H1 (cell line): ENCODE data around the gene PAX3. TPM values are rescaled to one million over a fixed set of nuclear protein-coding genes. Genes with fewer than 3 reads are reported as not detected.

ENCODE experiments used
- CTCF ChIA-PET: fragments of 300-600 bp; sonication (Branson Sonifier 250); formaldehyde crosslinking; loops from one replicate; lab custom pipeline; 2021; ENCODE audit not compliant: partially characterized antibody; lab: Charles Lee
- POLR2A ChIA-PET: fragments of 300-600 bp; sonication (Branson Sonifier 250); formaldehyde crosslinking; loops from one replicate; lab custom pipeline; 2021; ENCODE audit warnings: inconsistent platforms; ENCODE audit not compliant: partially characterized antibody; lab: Charles Lee
- DNase-seq, 2 experiments: peaks; one replicate each; pipeline versions ENCODE4 v3.0.0 to v3.0.0-alpha.2; 2010 to 2022; ENCODE audit warnings: low spot score in 2 of 2, low read depth in 1 of 2, mixed read lengths in 1 of 2
- FAIRE-seq: peaks from 2 replicates; lab custom pipeline; 2011; peaks lifted over from hg19 to GRCh38; lab: Jason Lieb, UNC
- H2AFZ ChIP-seq: 2 replicates; pipeline ENCODE4 v1.8.1; 2012; ENCODE audit warnings: low read length, inconsistent platforms
- H2AK5ac ChIP-seq: 2 replicates; pipeline ENCODE4 v1.6.1; 2013; ENCODE audit warnings: low read depth, low read length
- H2BK120ac ChIP-seq: replicated peaks from 2 replicates; pipeline ENCODE3; 2013; ENCODE audit warnings: low read depth, low read length, inconsistent platforms
- H2BK12ac ChIP-seq: 2 replicates; pipeline ENCODE4 v1.6.1; 2013; ENCODE audit warnings: low read depth, low read length
- H2BK15ac ChIP-seq: 2 replicates; pipeline ENCODE4 v1.6.1; 2013; ENCODE audit warnings: low read length
- H2BK20ac ChIP-seq: 2 replicates; pipeline ENCODE4 v1.6.1; 2013; ENCODE audit warnings: low read length
- H2BK5ac ChIP-seq: 2 replicates; pipeline ENCODE4 v1.6.1; 2013; ENCODE audit warnings: low read depth, low read length
- H3K14ac ChIP-seq: 2 replicates; pipeline ENCODE4 v1.6.1; 2013; ENCODE audit warnings: inconsistent platforms; ENCODE audit not compliant: insufficient read length
- H3K18ac ChIP-seq: 2 replicates; pipeline ENCODE4 v1.6.1; 2013; ENCODE audit warnings: low read length; ENCODE audit errors: extremely low read depth
- H3K23ac ChIP-seq: 2 replicates; pipeline ENCODE4 v1.6.1; 2013; ENCODE audit warnings: inconsistent platforms; ENCODE audit not compliant: insufficient read length
- H3K23me2 ChIP-seq: 2 replicates; pipeline ENCODE4 v1.6.1; 2013; ENCODE audit warnings: low read depth, low read length
- H3K27ac ChIP-seq: 2 replicates; pipeline ENCODE4 v1.6.1; 2011; ENCODE audit warnings: low read depth, low read length, inconsistent platforms
- H3K27me3 ChIP-seq, 4 experiments: replicated peaks in 1 of 4; 1 replicate in 1 of 4; 2 replicates in 3 of 4; pipeline versions ENCODE4 v1.6.1 to v1.8.1; 2011 to 2013; ENCODE audit warnings: low read length in 3 of 4, mild to moderate bottlenecking in 3 of 4, inconsistent platforms in 2 of 4, mixed read lengths in 2 of 4, moderate library complexity in 1 of 4; ENCODE audit not compliant: control insufficient read depth in 3 of 4, insufficient read depth in 3 of 4; ENCODE audit errors: extremely low read depth in 1 of 4
- H3K36me3 ChIP-seq, 4 experiments: 2 replicates each; pipeline versions ENCODE4 v1.6.1 to v1.8.1; 2011 to 2013; ENCODE audit warnings: mild to moderate bottlenecking in 4 of 4, low read length in 3 of 4, moderate library complexity in 2 of 4, control low read depth in 1 of 4, inconsistent platforms in 1 of 4; ENCODE audit not compliant: insufficient read depth in 4 of 4, control insufficient read depth in 2 of 4
- H3K4ac ChIP-seq: replicated peaks from 2 replicates; pipeline ENCODE3; 2013; ENCODE audit warnings: low read length, low read depth, mixed read lengths, inconsistent platforms; ENCODE audit not compliant: insufficient read length
- H3K4me1 ChIP-seq, 4 experiments: replicated peaks in 1 of 4; 1 replicate in 1 of 4; 2 replicates in 3 of 4; pipeline versions ENCODE4 v1.6.1 to v1.8.1; 2011 to 2013; ENCODE audit warnings: low read length in 3 of 4, inconsistent platforms in 2 of 4, mixed read lengths in 1 of 4; ENCODE audit not compliant: insufficient read depth in 4 of 4, control insufficient read depth in 3 of 4
- H3K4me2 ChIP-seq, 2 experiments: 2 replicates each; pipeline versions ENCODE4 v1.6.1 to v1.8.1; 2011 to 2013; ENCODE audit warnings: low read depth in 2 of 2, low read length in 2 of 2, control low read depth in 1 of 2, inconsistent platforms in 1 of 2, mild to moderate bottlenecking in 1 of 2; ENCODE audit not compliant: insufficient read depth in 1 of 2
- H3K4me3 ChIP-seq, 4 experiments: fragments of 200-600, 300-600 bp in 1 of 4; sonication (generic), shearing (Covaris generic), sonication (Bioruptor Twin) in 1 of 4; 2 replicates each; pipeline versions ENCODE4 v1.5.1 to v1.8.1; 2011 to 2016; ENCODE audit warnings: low read length in 4 of 4, low read depth in 3 of 4, control low read depth in 2 of 4, inconsistent platforms in 2 of 4, mild to moderate bottlenecking in 2 of 4, mixed read lengths in 1 of 4, moderate library complexity in 1 of 4; ENCODE audit not compliant: insufficient read depth in 2 of 4; ENCODE audit errors: extremely low read depth in 1 of 4
- H3K56ac ChIP-seq: replicated peaks from 2 replicates; pipeline ENCODE3; 2013; ENCODE audit warnings: low read depth, mild to moderate bottlenecking, mixed read lengths, low read length, inconsistent platforms; ENCODE audit not compliant: insufficient read length
- H3K79me1 ChIP-seq: 2 replicates; pipeline ENCODE4 v1.6.1; 2013; ENCODE audit warnings: low read depth, low read length, control low read depth
- H3K79me2 ChIP-seq, 2 experiments: 2 replicates each; pipeline versions ENCODE4 v1.6.1 to v1.8.1; 2012 to 2013; ENCODE audit warnings: low read length in 2 of 2, mild to moderate bottlenecking in 2 of 2, inconsistent platforms in 1 of 2; ENCODE audit not compliant: insufficient read depth in 2 of 2, control insufficient read depth in 1 of 2
- H3K9ac ChIP-seq, 4 experiments: replicated peaks in 1 of 4; 1 replicate in 1 of 4; 2 replicates in 3 of 4; pipeline versions ENCODE4 v1.6.1 to v1.8.1; 2011 to 2013; ENCODE audit warnings: low read depth in 3 of 4, low read length in 3 of 4, control low read depth in 2 of 4, mild to moderate bottlenecking in 2 of 4, moderate library complexity in 2 of 4, inconsistent platforms in 1 of 4; ENCODE audit errors: extremely low read depth in 1 of 4
- H3K9me3 ChIP-seq, 2 experiments: 2 replicates each; pipeline versions ENCODE4 v1.6.1 to v1.8.1; 2012 to 2013; ENCODE audit warnings: mild to moderate bottlenecking in 2 of 2, moderate library complexity in 2 of 2, control low read depth in 1 of 2, inconsistent platforms in 1 of 2, low read depth in 1 of 2, low read length in 1 of 2, mixed read lengths in 1 of 2; ENCODE audit not compliant: insufficient read depth in 2 of 2
- H4K20me1 ChIP-seq, 2 experiments: replicated peaks in 1 of 2; 2 replicates each; pipeline versions ENCODE3 to v1.8.1; 2011 to 2013; ENCODE audit warnings: inconsistent platforms in 2 of 2, low read length in 2 of 2, mild to moderate bottlenecking in 1 of 2; ENCODE audit not compliant: insufficient read depth in 2 of 2, control insufficient read depth in 1 of 2
- H4K5ac ChIP-seq: 2 replicates; pipeline ENCODE4 v1.6.1; 2013; ENCODE audit warnings: low read length, low read depth, mixed read lengths, inconsistent platforms; ENCODE audit not compliant: insufficient read length
- H4K8ac ChIP-seq: 2 replicates; pipeline ENCODE4 v1.8.0; 2013; ENCODE audit warnings: mild to moderate bottlenecking, moderate library complexity, low read length, inconsistent platforms; ENCODE audit not compliant: insufficient read depth; ENCODE audit errors: extremely low read depth
- H4K91ac ChIP-seq: replicated peaks from 2 replicates; pipeline ENCODE3; 2013; ENCODE audit warnings: low read length, mixed read lengths, inconsistent platforms; ENCODE audit not compliant: insufficient read length
- ASH2L ChIP-seq: fragments of 200-600, 300-600 bp; sonication (generic); IDR thresholded peaks from one replicate; pipeline ENCODE4 v1.7.1; 2017; ENCODE audit warnings: low read length
- BACH1 ChIP-seq: IDR thresholded peaks from 2 replicates; pipeline ENCODE4 v1.6.1; 2012; ENCODE audit warnings: low read length, improper control_type of control experiment
- CBX5 ChIP-seq: fragments of 300-800, 300-1000 bp; sonication (generic); IDR thresholded peaks from 2 replicates; pipeline ENCODE4 v1.7.1; 2016; ENCODE audit warnings: antibody characterized with exemption, low read length, low read depth
- CEBPB ChIP-seq: IDR thresholded peaks from 2 replicates; pipeline ENCODE4 v1.6.1; 2012; ENCODE audit warnings: low read depth, low read length
- CHD1 ChIP-seq: IDR thresholded peaks from 2 replicates; pipeline ENCODE4 v1.6.1; 2012; ENCODE audit warnings: low read depth, low read length, improper control_type of control experiment
- EGR1 ChIP-seq: IDR thresholded peaks from 2 replicates; pipeline ENCODE4 v1.6.1; 2011; ENCODE audit warnings: low read depth, low read length, borderline replicate concordance
- JUN ChIP-seq: IDR thresholded peaks from 2 replicates; pipeline ENCODE4 v1.6.1; 2011; ENCODE audit warnings: low read depth, mild to moderate bottlenecking, improper control_type of control experiment, low read length
- NRF1 ChIP-seq: IDR thresholded peaks from 2 replicates; pipeline ENCODE4 v1.6.1; 2011; ENCODE audit warnings: mild to moderate bottlenecking, low read depth, low read length, improper control_type of control experiment
- POU5F1 ChIP-seq: IDR thresholded peaks from 2 replicates; pipeline ENCODE4 v1.6.1; 2011; ENCODE audit warnings: low read depth, mild to moderate bottlenecking, low read length, moderate library complexity
- SAP30 ChIP-seq: fragments of 300-600 bp; sonication (generic); IDR thresholded peaks from 2 replicates; pipeline ENCODE4 v1.7.1; 2012; ENCODE audit warnings: low read length, moderate library complexity, mild to moderate bottlenecking, inconsistent platforms; ENCODE audit not compliant: insufficient read depth, insufficient replicate concordance
- USF2 ChIP-seq: IDR thresholded peaks from 2 replicates; pipeline ENCODE4 v1.6.1; 2011; ENCODE audit warnings: low read length, improper control_type of control experiment
- ZNF274 ChIP-seq: IDR thresholded peaks from 2 replicates; pipeline ENCODE4 v1.7.0; 2012; ENCODE audit warnings: low read length, borderline replicate concordance; ENCODE audit errors: extremely low read depth
- WGBS, 2 experiments: shearing (Covaris generic) in 1 of 2; methylation state at CpG; one replicate each; pipeline versions ENCODE4 v1.1.6 to v1.1.7; 2013 to 2015; ENCODE audit warnings: low lambda C conversion rate in 2 of 2, mixed read lengths in 2 of 2, inconsistent platforms in 1 of 2, low coverage in 1 of 2, missing lambda C conversion rate in 1 of 2; ENCODE audit not compliant: insufficient replicate concordance in 2 of 2, insufficient coverage in 1 of 2, insufficient read length in 1 of 2; ENCODE audit errors: extremely low coverage in 1 of 2, missing lambda C conversion rate in 1 of 2; 5-methylcytosine and 5-hydroxymethylcytosine counted together
- polyA plus RNA-seq, 7 experiments: library from polyadenylated mRNA; depleted of rRNA in 3 of 7; stranded (reverse) in 5 of 7; unstranded in 2 of 7; fragments of >200 nt in 5 of 7; fragments of 200-250 nt in 2 of 7; gene quantifications; 1 replicate in 5 of 7; 2 replicates in 1 of 7; 4 replicates in 1 of 7; pipeline versions ENCODE4 v1.2.1 to v1.2.3, GENCODE V29; 2011 to 2013; ENCODE audit warnings: missing spikeins in 2 of 7, mixed read lengths in 2 of 7
- total RNA-seq: library from RNA; stranded (reverse); fragmentation: NEBNext Ultra II Directional; extraction: Animal tissue kit (Norgen Biotek cat#: 25700); gene quantifications from 2 replicates; pipeline ENCODE4 v1.2.1, GENCODE V29; 2021

The PAX3 gene
- total and polyA plus RNA-seq, 2 of the 8 experiments (the other 6 are each of a cell fraction or from before 2014, with no cell fraction given) = 0.33 TPM; not detected in 1

- Histone ChIP-seq H2AK5ac (no peak overlapping the region), H3K14ac (no peak overlapping the region), H3K4me1 (peaks cover 0 to 3% (median 0%) of the 10 kb centered on the region in 4 experiments; a peak in 1 of 7 replicates), H3K23me2 (no peaks in the 10 kb centered on the region), H4K5ac (no peak overlapping the region), H3K9me3 (no peaks in the 10 kb centered on the region), H3K4ac (no peak overlapping the region), H2BK20ac (no peak overlapping the region), H3K79me1 (no peaks in the 10 kb centered on the region), H3K36me3 (no peaks in the 10 kb centered on the region; a peak in 1 of 8 replicates), H4K91ac (no peak overlapping the region), H3K9ac (no peak overlapping the region), H3K18ac (no peak overlapping the region), H3K23ac (no peak overlapping the region), H3K4me2 (no peak overlapping the region), H2BK15ac (no peak overlapping the region), H3K56ac (no peak overlapping the region), H2AFZ (no peak overlapping the region), H3K27me3 (no peaks in the 10 kb centered on the region; a peak in 1 of 7 replicates), H3K27ac (no peak overlapping the region), H2BK12ac (no peak overlapping the region), H3K4me3 (no peak overlapping the region), H2BK120ac (no peak overlapping the region), H4K8ac (no peak overlapping the region), H2BK5ac (no peak overlapping the region), H3K79me2 (no peaks in the 10 kb centered on the region), H4K20me1 (no peaks in the 10 kb centered on the region)
- 92% methylated on average over 4 of the region's 4 CpGs; no CpG with 5 or more reads in 1 of the 2 experiments for WGBS, 2 experiments
- FAIRE-seq (no peak), DNase-seq (no peak)
- POLR2A ChIA-PET = no interaction called here
- TF ChIP-seq USF2 (no peak), ZNF274 (no peak), CEBPB (no peak), NRF1 (no peak), ASH2L (no peak), BACH1 (no peak), CBX5 (no peak), SAP30 (no peak), JUN (no peak), POU5F1 (no peak), EGR1 (no peak), CHD1 (no peak)
- CTCF ChIA-PET = no interaction called here
Observed at GRCh38 chr2:222178450-222178849, 120.3 kb downstream of the PAX3 start.
